ENCODE measurements around the gene ESRRG. TPM values are rescaled to one million over a fixed set of nuclear protein-coding genes. Genes with fewer than 3 reads are reported as not detected.

Gene ESRRG
- total and polyA plus RNA-seq, 2 experiments from 2014 or later: 1.2 to 1.7 TPM

GRCh38 chr1:216476341-216476740 is 246.9 kb downstream of the ESRRG start:
- H3K27ac Mint-ChIP-seq: no peak overlapping the region
- H3K9me2 ChIP-seq (ENCODE audit: insufficient read depth): peaks cover 4% of the 10 kb centered on the region; the same call in 1 of the 2 replicates
- no peak overlapping the region for H3K4me2 ChIP-seq
- no peaks in the 10 kb centered on the region for H3K27me3 Mint-ChIP-seq (ENCODE audit: insufficient read depth, low read depth, poor library complexity)
- no peaks in the 10 kb centered on the region for H3F3A ChIP-seq (replicated peaks; ENCODE audit: low read depth)
- H3K4me3 ChIP-seq: no peak overlapping the region
- no peak for ATAC-seq
- no peaks in the 10 kb centered on the region for H3K27me3 ChIP-seq (ENCODE audit: insufficient read depth)
- no peak overlapping the region for H3K27ac ChIP-seq (ENCODE audit: low read depth)
- H3K4me1 ChIP-seq (ENCODE audit: insufficient read depth): no peaks in the 10 kb centered on the region
- H3K4me3 Mint-ChIP-seq: no peak overlapping the region
- H3K79me2 ChIP-seq (replicated peaks; ENCODE audit: insufficient read depth): no peaks in the 10 kb centered on the region
- no peaks in the 10 kb centered on the region for H3K9me3 Mint-ChIP-seq
- H3K36me3 Mint-ChIP-seq (ENCODE audit: low read depth): no peaks in the 10 kb centered on the region
- DNase-seq (ENCODE audit: low spot score): no peak
- H2AFZ ChIP-seq: no peak overlapping the region
- TF ChIP-seq STAT1 (IDR thresholded peaks at IDR 0.05; ENCODE audit: unreplicated experiment) (no peak), ZNF114 (CRISPR knock-in tag; IDR thresholded peaks at IDR 0.05) (no peak)
- TF ChIP-seq, protein P1, sequence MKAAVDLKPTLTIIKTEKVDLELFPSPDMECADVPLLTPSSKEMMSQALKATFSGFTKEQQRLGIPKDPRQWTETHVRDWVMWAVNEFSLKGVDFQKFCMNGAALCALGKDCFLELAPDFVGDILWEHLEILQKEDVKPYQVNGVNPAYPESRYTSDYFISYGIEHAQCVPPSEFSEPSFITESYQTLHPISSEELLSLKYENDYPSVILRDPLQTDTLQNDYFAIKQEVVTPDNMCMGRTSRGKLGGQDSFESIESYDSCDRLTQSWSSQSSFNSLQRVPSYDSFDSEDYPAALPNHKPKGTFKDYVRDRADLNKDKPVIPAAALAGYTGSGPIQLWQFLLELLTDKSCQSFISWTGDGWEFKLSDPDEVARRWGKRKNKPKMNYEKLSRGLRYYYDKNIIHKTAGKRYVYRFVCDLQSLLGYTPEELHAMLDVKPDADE (IDR thresholded peaks at IDR 0.05): no peak
- H4K20me1 ChIP-seq (replicated peaks; ENCODE audit: insufficient read depth): no peaks in the 10 kb centered on the region
- no peaks in the 10 kb centered on the region for H3K36me3 ChIP-seq (ENCODE audit: insufficient read depth)
- peaks cover 3% of the 10 kb centered on the region; the same call in 2 of the 3 replicates for H3K4me1 Mint-ChIP-seq

GRCh38 chr1:216475659-216476276 is 247.5 kb downstream of the ESRRG start:
- Histone ChIP-seq H3K4me3 (no peak overlapping the region), H3K27me3 (ENCODE audit: insufficient read depth) (no peaks in the 10 kb centered on the region), H4K20me1 (replicated peaks; ENCODE audit: insufficient read depth) (no peaks in the 10 kb centered on the region), H3K36me3 (ENCODE audit: insufficient read depth) (no peaks in the 10 kb centered on the region), H3F3A (replicated peaks; ENCODE audit: low read depth) (no peaks in the 10 kb centered on the region), H3K79me2 (replicated peaks; ENCODE audit: insufficient read depth) (no peaks in the 10 kb centered on the region), H2AFZ (no peak overlapping the region), H3K4me2 (no peak overlapping the region), H3K9me2 (ENCODE audit: insufficient read depth) (peaks cover 2% of the 10 kb centered on the region; the same call in 1 of the 2 replicates), H3K27ac (ENCODE audit: low read depth) (no peak overlapping the region), H3K4me1 (ENCODE audit: insufficient read depth) (no peaks in the 10 kb centered on the region)
- no peak overlapping the region for H3K4me3 Mint-ChIP-seq
- H3K27me3 Mint-ChIP-seq (ENCODE audit: insufficient read depth, low read depth, poor library complexity): no peaks in the 10 kb centered on the region
- no peaks in the 10 kb centered on the region for H3K36me3 Mint-ChIP-seq (ENCODE audit: low read depth)
- no peaks in the 10 kb centered on the region for H3K9me3 Mint-ChIP-seq
- TF ChIP-seq REST (IDR thresholded peaks at IDR 0.05; ENCODE audit: unreplicated experiment) (no peak), POLR2AphosphoS5 (IDR thresholded peaks at IDR 0.05; ENCODE audit: low read depth) (no peak)
- TF ChIP-seq, protein P2, sequence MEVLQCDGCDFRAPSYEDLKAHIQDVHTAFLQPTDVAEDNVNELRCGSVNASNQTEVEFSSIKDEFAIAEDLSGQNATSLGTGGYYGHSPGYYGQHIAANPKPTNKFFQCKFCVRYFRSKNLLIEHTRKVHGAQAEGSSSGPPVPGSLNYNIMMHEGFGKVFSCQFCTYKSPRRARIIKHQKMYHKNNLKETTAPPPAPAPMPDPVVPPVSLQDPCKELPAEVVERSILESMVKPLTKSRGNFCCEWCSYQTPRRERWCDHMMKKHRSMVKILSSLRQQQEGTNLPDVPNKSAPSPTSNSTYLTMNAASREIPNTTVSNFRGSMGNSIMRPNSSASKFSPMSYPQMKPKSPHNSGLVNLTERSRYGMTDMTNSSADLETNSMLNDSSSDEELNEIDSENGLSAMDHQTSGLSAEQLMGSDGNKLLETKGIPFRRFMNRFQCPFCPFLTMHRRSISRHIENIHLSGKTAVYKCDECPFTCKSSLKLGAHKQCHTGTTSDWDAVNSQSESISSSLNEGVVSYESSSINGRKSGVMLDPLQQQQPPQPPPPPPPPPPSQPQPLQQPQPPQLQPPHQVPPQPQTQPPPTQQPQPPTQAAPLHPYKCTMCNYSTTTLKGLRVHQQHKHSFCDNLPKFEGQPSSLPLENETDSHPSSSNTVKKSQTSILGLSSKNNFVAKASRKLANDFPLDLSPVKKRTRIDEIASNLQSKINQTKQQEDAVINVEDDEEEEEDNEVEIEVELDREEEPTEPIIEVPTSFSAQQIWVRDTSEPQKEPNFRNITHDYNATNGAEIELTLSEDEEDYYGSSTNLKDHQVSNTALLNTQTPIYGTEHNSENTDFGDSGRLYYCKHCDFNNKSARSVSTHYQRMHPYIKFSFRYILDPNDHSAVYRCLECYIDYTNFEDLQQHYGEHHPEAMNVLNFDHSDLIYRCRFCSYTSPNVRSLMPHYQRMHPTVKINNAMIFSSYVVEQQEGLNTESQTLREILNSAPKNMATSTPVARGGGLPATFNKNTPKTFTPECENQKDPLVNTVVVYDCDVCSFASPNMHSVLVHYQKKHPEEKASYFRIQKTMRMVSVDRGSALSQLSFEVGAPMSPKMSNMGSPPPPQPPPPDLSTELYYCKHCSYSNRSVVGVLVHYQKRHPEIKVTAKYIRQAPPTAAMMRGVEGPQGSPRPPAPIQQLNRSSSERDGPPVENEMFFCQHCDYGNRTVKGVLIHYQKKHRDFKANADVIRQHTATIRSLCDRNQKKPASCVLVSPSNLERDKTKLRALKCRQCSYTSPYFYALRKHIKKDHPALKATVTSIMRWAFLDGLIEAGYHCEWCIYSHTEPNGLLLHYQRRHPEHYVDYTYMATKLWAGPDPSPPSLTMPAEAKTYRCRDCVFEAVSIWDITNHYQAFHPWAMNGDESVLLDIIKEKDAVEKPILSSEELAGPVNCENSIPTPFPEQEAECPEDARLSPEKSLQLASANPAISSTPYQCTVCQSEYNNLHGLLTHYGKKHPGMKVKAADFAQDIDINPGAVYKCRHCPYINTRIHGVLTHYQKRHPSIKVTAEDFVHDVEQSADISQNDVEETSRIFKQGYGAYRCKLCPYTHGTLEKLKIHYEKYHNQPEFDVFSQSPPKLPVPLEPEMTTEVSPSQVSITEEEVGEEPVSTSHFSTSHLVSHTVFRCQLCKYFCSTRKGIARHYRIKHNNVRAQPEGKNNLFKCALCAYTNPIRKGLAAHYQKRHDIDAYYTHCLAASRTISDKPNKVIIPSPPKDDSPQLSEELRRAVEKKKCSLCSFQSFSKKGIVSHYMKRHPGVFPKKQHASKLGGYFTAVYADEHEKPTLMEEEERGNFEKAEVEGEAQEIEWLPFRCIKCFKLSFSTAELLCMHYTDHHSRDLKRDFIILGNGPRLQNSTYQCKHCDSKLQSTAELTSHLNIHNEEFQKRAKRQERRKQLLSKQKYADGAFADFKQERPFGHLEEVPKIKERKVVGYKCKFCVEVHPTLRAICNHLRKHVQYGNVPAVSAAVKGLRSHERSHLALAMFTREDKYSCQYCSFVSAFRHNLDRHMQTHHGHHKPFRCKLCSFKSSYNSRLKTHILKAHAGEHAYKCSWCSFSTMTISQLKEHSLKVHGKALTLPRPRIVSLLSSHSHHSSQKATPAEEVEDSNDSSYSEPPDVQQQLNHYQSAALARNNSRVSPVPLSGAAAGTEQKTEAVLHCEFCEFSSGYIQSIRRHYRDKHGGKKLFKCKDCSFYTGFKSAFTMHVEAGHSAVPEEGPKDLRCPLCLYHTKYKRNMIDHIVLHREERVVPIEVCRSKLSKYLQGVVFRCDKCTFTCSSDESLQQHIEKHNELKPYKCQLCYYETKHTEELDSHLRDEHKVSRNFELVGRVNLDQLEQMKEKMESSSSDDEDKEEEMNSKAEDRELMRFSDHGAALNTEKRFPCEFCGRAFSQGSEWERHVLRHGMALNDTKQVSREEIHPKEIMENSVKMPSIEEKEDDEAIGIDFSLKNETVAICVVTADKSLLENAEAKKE (CRISPR knock-in tag; IDR thresholded peaks at IDR 0.05): no peak
- ATAC-seq: no peak
- H3K27ac Mint-ChIP-seq: no peak overlapping the region
- DNase-seq (ENCODE audit: low spot score): no peak
- no peaks in the 10 kb centered on the region for H3K4me1 Mint-ChIP-seq

Data from GM23338 (cell line).